PC-9 (cell line): ENCODE results near the gene PIK3C2G. TPM values are rescaled to one million over a fixed set of nuclear protein-coding genes. Genes with fewer than 3 reads are reported as not detected.

Experiments used
- BruUV-seq: library from RNA; stranded (reverse); fragments of 400-500 nt; replicated peaks from 2 replicates; lab custom pipeline; 2021; lab: Mats Ljungman, UMichigan
- CTCF ChIA-PET: fragments of 300-600 bp; sonication (Branson Sonifier 250); formaldehyde crosslinking; loops from one replicate; lab custom pipeline; 2022; ENCODE audit warnings: antibody characterized with exemption; lab: Charles Lee
- POLR2A ChIA-PET: fragments of 300-600 bp; sonication (Branson Sonifier 250); formaldehyde crosslinking; loops from one replicate; lab custom pipeline; 2022; ENCODE audit warnings: antibody characterized with exemption; ENCODE audit not compliant: unreplicated experiment; lab: Charles Lee
- DNase-seq, 2 experiments: peaks; one replicate each; pipeline versions ENCODE4 v3.0.0 to v3.0.0-alpha.2; 2015 to 2022; ENCODE audit warnings: mixed read lengths in 1 of 2
- H2AFZ ChIP-seq: fragments of 200-600 bp; sonication (generic); 2 replicates; pipeline ENCODE4 v1.8.1; 2017; ENCODE audit warnings: antibody characterized with exemption
- H3F3A ChIP-seq: fragments of 200-600 bp; sonication (generic); 2 replicates; pipeline ENCODE4 v1.8.1; 2017; ENCODE audit warnings: antibody characterized with exemption, mild to moderate bottlenecking, low read depth; ENCODE audit not compliant: insufficient read depth
- H3K27ac ChIP-seq: fragments of 200-600 bp; sonication (generic); 2 replicates; pipeline ENCODE4 v1.6.1; 2016; ENCODE audit warnings: mixed run types
- H3K27me3 ChIP-seq: fragments of 200-600 bp; sonication (generic); 2 replicates; pipeline ENCODE4 v1.6.1; 2016; ENCODE audit warnings: low read depth, mixed run types; ENCODE audit not compliant: insufficient read depth
- H3K36me3 ChIP-seq: fragments of 200-600 bp; sonication (generic); 2 replicates; pipeline ENCODE4 v1.6.1; 2016; ENCODE audit warnings: low read depth, mixed run types
- H3K4me1 ChIP-seq: fragments of 200-600 bp; sonication (generic); replicated peaks from 2 replicates; pipeline ENCODE4 v1.6.1; 2016; ENCODE audit warnings: mixed run types; ENCODE audit not compliant: insufficient read depth
- H3K4me2 ChIP-seq: fragments of 200-600 bp; sonication (generic); 2 replicates; pipeline ENCODE4 v1.6.1; 2017; ENCODE audit warnings: mixed run types
- H3K4me3 ChIP-seq: fragments of 200-600 bp; sonication (generic); 2 replicates; pipeline ENCODE4 v1.6.1; 2016; ENCODE audit warnings: mixed run types
- H3K79me2 ChIP-seq: fragments of 200-600 bp; sonication (generic); 2 replicates; pipeline ENCODE4 v1.6.1; 2017; ENCODE audit warnings: low read depth, mixed run types
- H3K9me2 ChIP-seq: fragments of 200-600 bp; sonication (generic); 2 replicates; pipeline ENCODE4 v1.8.1; 2017; ENCODE audit warnings: mild to moderate bottlenecking; ENCODE audit not compliant: insufficient read depth
- H3K9me3 ChIP-seq: fragments of 200-600 bp; sonication (generic); 2 replicates; pipeline ENCODE4 v1.8.1; 2016; ENCODE audit warnings: low read depth; ENCODE audit not compliant: insufficient read depth
- H4K20me1 ChIP-seq: fragments of 200-600 bp; sonication (generic); 2 replicates; pipeline ENCODE4 v1.8.1; 2017; ENCODE audit not compliant: insufficient read depth
- EZH2 ChIP-seq: fragments of 200-600 bp; sonication (generic); IDR thresholded peaks from 2 replicates; pipeline ENCODE4 v1.8.0; 2017; ENCODE audit warnings: antibody characterized with exemption, low read depth
- intact Hi-C: fragments of 100-400 bp; cut with micrococcal nuclease; formaldehyde crosslinking; loops from one replicate; pipeline ENCODE4 v1.10.0; 2022; ENCODE audit not compliant: unreplicated experiment
- total RNA-seq: library from RNA; stranded (reverse); gene quantifications from 2 replicates; pipeline ENCODE4 v1.2.3, GENCODE V29; 2021
- TF ChIP-seq, protein P1 (sequence below): fragments of 200-600 bp; sonication (generic); conservative IDR thresholded peaks from 2 replicates; pipeline ENCODE4 v1.6.1; 2017; ENCODE audit warnings: mixed run types, antibody characterized with exemption, mild to moderate bottlenecking, moderate library complexity

The PIK3C2G gene
- total RNA-seq, 1 experiment from 2014 or later = 1.4 TPM

DNA sequence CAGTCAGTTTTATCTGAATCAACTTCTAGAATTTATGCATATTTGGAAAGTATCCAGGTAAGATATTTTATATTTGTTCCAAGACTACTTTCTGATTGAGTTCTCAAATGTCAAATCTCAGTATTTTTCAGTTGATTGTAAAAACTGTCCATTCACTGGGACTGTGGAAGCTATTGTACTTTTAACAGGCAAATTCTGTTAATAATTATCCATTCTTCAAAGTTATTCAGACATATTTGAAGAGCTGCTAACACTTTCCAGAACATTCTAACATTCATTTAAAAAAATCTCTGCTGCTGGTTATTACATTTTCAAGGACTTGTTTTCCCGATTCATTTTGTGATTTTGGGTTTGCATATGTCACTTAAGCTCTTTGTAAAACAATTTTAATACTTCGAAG is 59.7 kb downstream of the PIK3C2G start:
- ChIA-PET CTCF (interaction anchor here (1.1 to 2.4 kb wide), 3 partner anchors 59 to 75 kb away, joined by 3 to 11 read pairs (median 9); partner anchors contain the start of gene PIK3C2G), POLR2A (no interaction called here)
- no TSS peak for BruUV-seq

DNA sequence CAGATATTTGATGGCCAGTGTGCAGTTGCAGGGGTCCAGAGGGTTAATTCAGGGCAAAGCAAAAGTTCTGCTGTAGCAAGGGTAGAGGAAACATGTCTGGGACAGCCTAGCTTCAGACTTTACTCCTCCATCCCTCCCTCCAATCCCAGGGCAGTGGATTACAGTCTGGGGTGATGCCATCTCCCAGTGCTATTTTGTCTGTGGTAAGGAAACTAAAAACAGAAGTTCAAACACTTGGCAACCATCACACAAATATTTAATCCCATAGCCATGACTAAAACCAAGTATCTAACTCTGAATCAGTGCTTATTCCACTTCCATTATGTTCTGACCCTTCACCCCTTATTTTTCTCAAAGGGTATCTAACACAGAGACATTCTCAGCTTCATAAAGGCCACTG is 61.8 kb downstream of the PIK3C2G start:
- Histone ChIP-seq H3K27ac (no peak overlapping the region), H3F3A (no peaks in the 10 kb centered on the region), H4K20me1 (no peaks in the 10 kb centered on the region), H3K27me3 (no peaks in the 10 kb centered on the region), H3K36me3 (no peaks in the 10 kb centered on the region), H3K79me2 (no peaks in the 10 kb centered on the region), H2AFZ (no peak overlapping the region), H3K4me3 (no peak overlapping the region), H3K4me1 (0 out of 2 replicates have a peak, but pooled peaks cover 6% of the 10 kb centered on the region), H3K4me2 (no peak overlapping the region), H3K9me3 (no peaks in the 10 kb centered on the region), H3K9me2 (no peaks in the 10 kb centered on the region)
- ChIA-PET CTCF (no interaction called here), POLR2A (no interaction called here)
- no peak for DNase-seq
- TF ChIP-seq, protein P1, sequence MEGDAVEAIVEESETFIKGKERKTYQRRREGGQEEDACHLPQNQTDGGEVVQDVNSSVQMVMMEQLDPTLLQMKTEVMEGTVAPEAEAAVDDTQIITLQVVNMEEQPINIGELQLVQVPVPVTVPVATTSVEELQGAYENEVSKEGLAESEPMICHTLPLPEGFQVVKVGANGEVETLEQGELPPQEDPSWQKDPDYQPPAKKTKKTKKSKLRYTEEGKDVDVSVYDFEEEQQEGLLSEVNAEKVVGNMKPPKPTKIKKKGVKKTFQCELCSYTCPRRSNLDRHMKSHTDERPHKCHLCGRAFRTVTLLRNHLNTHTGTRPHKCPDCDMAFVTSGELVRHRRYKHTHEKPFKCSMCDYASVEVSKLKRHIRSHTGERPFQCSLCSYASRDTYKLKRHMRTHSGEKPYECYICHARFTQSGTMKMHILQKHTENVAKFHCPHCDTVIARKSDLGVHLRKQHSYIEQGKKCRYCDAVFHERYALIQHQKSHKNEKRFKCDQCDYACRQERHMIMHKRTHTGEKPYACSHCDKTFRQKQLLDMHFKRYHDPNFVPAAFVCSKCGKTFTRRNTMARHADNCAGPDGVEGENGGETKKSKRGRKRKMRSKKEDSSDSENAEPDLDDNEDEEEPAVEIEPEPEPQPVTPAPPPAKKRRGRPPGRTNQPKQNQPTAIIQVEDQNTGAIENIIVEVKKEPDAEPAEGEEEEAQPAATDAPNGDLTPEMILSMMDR = no peak
- TF ChIP-seq EZH2 = no peak
- intact Hi-C loops = no loop called here
- no TSS peak for BruUV-seq

More for the DNA sequence above, 59.7 kb downstream of the PIK3C2G start:
- Histone ChIP-seq H3K27ac (no peak overlapping the region), H3K36me3 (no peaks in the 10 kb centered on the region), H3K4me3 (no peak overlapping the region), H3K79me2 (no peaks in the 10 kb centered on the region), H2AFZ (no peak overlapping the region), H3K9me2 (no peaks in the 10 kb centered on the region), H3K4me1 (0 out of 2 replicates have a peak, but pooled peaks cover 6% of the 10 kb centered on the region), H3K27me3 (no peaks in the 10 kb centered on the region), H3K9me3 (no peaks in the 10 kb centered on the region), H3K4me2 (no peak overlapping the region), H4K20me1 (no peaks in the 10 kb centered on the region), H3F3A (no peaks in the 10 kb centered on the region)
- intact Hi-C loops = loop anchor here (1.0 kb wide), 1 partner anchor 71 kb away; no protein-coding TSS in a partner anchor
- TF ChIP-seq, protein P1 = no peak
- TF ChIP-seq EZH2 = no peak
- DNase-seq = no peak

DNA sequence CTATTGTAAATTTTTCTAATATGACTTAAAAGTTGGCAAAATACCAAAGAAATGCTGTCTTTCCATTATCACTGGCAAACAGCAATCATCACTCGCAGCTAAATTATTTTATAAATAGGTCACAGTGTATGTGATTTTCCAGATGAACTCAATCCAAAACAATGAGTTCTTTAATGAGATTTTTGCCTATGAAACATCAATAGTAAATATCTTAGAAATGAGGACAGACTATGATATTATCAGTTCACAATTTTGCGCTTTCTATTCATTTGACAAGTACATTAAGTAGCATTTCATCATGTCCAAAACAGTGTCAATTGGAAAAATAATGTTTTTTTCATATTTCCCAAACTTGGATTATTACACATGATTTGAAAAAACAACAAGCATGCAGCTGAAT is 65.7 kb downstream of the PIK3C2G start:
- BruUV-seq = no TSS peak
- TF ChIP-seq, protein P1 = no peak
- TF ChIP-seq EZH2 = no peak
- Histone ChIP-seq H3K27me3 (no peaks in the 10 kb centered on the region), H3F3A (no peaks in the 10 kb centered on the region), H3K4me1 (no peaks in the 10 kb centered on the region), H3K27ac (no peak overlapping the region), H3K9me2 (no peaks in the 10 kb centered on the region), H3K79me2 (no peaks in the 10 kb centered on the region), H3K36me3 (no peaks in the 10 kb centered on the region), H4K20me1 (no peaks in the 10 kb centered on the region), H3K9me3 (no peaks in the 10 kb centered on the region), H2AFZ (no peak overlapping the region), H3K4me2 (no peak overlapping the region), H3K4me3 (no peak overlapping the region)
- intact Hi-C loops = no loop called here
- POLR2A ChIA-PET = no interaction called here
- CTCF ChIA-PET = no interaction called here
- no peak for DNase-seq
